NOMO-1 treated with dmso at 0.1 percent for 144 hours (cell line): ENCODE results near the gene GTF2F2.
"Not testable (repeated sequence)": the region's sequence is repeated elsewhere in the genome, so short reads cannot be mapped to it uniquely, and the experiment has no call there.

Experiments used
- DNase-seq: peaks from one replicate; lab custom pipeline; 2025; ENCODE audit not compliant: unreplicated experiment; lab: John Stamatoyannopoulos, UW

The GTF2F2 gene

DNA sequence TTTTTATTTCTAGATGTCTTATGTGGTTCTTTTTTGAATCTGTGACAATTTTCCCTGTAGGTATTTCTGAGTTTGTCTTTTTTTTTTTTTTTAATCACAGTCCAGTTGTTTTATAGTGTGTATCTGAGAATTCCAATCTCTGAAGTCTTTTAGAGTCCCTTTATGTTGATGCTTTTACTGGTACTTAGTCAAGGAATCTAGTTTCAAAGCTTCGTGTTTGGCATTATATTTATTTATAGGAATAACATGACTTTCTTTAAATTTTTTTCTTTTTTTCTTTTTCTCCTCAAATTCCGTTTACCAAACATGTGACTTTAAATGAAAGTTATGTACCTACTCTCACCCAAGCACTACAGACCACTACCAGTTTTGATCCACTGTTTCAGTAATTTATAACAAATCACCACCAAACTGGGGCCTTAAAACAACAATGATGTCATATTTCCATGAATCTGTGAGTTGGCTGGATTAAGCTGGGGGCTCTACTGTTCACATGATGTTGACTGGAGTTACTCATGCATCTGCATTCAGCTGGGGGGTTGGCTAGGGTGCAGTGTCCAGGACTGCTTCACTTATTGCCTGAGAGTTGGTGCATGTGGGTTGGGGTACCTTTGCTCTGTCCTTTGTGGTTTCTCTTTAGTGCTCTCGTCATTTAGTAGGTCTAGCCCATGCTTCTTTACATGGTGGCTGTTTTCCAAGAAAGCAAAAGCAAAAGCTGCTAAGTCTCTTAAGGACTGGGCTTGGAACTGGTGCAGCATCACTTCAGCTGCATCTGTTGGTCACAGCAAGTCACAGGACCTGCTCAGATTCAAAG is 58.2 kb downstream of the GTF2F2 start:
- no peak for DNase-seq

DNA sequence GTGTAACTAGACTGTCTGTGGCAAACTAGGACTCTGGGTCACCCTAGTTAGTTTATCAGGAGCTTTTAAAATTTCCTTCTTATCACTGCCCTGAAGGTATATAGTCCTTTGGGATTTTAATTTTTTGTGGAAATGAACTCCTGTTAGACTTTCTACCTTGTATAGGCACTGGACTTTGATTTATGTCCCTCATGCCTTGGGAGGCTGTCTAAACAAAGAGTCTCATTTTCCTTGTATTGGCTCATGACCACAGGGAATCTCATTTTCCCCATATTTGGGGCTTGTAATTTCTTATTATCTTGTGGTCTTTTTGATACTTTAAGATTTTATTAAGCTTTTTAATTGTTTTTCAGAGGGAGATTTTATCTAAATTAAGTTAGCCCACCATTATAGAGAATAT is 59.1 kb downstream of the GTF2F2 start:
- DNase-seq, result no peak

DNA sequence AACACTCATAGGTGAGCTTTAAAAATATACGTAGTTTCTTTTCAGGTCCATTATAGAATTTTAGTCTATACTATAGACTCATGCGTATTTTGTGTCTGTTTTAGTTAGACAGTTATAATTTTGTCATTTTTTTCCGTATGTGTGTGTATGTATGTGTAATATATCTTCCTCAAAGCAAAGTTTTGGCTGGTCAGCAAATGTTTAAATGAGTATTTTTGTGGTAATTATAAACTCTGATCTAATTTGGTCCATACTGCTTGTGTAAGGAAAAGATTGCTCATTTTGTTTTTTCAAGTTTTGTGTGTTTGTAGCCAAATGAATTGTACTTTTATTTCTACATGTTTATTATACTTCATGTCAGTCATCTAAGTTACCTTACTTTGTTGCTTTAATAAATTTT is 60.0 kb downstream of the GTF2F2 start:
- no peak for DNase-seq

DNA sequence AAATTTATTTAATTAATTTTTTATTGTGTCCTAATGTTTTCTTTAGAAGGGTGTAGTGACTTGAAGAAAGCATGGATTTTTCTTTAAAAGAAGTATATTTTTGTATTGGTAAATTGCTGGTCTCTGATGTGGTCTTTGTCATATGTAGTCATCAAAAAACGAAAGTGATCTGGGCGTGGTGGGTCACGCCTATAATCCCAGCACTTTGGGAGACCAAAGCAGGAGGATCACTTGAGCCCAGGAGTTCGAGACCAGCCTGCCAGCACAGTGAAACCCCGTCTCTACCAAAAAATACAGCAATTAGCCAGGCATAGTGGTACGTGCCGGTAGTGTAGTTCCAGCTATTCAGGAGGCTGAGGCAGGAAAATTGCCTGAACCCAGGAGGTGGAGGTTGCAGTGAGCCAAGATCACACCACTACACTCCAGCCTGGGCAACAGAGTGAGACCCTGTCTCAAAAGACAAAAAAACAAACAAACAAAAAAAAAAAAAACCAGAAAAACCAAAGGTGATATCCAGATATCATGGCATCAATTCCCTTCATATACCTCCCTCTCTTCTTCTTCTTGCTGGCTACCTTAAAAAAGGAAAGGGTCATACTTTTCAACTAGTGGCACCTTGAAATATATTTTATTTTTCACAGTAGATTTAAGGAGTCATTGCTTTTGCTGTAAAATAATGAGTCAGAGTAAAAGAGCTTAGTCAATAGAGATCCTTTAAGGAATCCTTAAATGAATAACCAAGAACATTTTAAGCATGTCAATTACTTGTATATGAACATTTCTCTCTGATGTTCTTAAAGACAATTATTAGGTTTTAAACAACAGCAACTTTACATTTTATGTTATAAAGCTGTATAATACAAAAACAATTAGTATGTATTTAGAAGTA is 60.6 kb downstream of the GTF2F2 start:
- no peak for DNase-seq

DNA sequence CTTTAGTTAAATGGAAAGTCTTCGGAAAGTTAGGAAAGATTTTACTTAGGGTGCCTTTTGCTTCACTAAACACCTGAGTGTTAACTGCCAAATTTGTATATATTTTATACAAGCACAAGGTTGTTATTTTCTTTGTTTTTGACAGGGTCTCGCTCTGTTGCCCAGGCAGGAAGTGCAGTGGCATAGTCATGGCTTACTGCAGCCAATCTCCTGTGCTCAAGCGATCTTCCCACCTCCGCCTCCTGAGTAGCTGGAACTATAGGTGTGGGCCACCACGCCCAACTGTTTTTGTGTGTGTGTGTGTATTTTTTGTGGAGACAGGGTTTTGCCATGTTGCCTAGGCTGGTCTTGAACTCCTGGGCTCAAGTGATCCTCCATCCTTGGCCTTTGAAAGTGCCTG is 64.4 kb downstream of the GTF2F2 start:
- no peak for DNase-seq

DNA sequence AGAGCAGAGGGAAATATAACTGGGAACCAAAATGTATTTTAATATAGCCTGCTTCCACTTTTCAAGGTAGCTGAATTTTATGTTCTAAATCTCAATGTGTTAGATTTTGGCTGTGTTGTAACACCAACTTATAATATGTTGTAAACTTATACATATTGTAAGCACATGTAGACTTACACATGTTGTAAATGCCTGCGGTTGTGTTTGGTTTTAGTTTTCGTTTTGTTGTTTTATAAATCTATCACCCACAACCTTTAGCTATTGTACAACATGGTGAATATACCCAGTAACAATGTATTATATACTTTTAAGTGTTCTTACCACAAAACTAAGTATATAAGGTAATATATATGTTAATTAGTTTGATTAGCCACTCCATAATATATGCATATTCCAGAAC is 65.0 kb downstream of the GTF2F2 start:
- no peak for DNase-seq

DNA sequence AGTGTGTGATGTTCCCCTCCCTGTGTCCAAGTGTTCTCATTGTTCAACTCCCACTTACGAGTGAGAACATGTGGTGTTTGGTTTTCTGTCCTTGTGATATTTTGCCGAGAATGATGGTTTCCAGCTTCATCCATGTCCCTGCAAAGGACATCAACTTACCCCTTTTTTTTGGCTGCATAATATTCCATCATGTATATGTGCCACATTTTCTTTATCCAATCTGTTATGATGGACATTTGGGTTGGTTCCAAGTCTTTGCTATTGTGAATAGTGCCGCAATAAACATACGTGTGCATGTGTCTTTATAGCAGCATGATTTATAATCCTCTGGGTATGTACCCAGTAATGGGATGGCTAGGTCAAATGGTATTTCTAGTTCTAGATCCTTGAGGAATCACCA is 68.8 kb downstream of the GTF2F2 start:
- not testable (repeated sequence) for DNase-seq

DNA sequence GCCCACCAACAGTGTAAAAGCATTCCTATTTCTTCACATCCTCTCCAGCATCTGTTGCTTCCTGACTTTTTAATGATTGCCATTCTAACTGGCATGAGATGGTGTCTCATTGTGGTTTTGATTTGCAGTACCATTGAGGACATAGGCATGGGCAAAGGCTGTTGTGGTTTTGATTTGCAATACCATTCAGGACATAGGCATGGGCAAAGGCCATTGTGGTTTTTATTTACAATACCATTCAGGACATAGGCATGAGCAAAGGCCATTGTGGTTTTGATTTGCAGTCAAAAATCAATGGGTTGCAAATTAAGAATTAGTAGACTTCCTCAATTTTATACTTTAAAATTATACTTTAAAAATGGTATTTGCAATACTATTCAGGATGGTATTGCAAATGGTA is 69.2 kb downstream of the GTF2F2 start:
- DNase-seq, result not testable (repeated sequence)

DNA sequence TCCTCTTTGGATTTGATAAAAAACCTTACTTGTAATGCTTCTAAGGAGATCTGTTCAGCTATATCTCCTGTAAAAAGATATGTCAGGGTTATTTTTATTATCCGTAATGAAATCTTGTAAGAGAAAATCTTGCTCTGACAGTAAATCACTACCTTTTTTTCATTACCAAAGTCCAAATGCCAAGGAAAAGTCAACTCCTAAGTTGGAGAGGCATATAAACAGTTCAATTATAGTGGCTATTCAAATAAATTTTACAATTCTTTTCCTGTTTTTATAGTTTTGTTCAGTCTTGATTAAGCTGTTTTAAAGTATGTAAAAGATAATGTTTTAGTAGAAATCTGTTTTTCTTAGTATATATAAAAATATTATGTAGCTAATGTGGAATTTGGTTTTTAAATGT is 71.6 kb downstream of the GTF2F2 start:
- DNase-seq, result no peak

DNA sequence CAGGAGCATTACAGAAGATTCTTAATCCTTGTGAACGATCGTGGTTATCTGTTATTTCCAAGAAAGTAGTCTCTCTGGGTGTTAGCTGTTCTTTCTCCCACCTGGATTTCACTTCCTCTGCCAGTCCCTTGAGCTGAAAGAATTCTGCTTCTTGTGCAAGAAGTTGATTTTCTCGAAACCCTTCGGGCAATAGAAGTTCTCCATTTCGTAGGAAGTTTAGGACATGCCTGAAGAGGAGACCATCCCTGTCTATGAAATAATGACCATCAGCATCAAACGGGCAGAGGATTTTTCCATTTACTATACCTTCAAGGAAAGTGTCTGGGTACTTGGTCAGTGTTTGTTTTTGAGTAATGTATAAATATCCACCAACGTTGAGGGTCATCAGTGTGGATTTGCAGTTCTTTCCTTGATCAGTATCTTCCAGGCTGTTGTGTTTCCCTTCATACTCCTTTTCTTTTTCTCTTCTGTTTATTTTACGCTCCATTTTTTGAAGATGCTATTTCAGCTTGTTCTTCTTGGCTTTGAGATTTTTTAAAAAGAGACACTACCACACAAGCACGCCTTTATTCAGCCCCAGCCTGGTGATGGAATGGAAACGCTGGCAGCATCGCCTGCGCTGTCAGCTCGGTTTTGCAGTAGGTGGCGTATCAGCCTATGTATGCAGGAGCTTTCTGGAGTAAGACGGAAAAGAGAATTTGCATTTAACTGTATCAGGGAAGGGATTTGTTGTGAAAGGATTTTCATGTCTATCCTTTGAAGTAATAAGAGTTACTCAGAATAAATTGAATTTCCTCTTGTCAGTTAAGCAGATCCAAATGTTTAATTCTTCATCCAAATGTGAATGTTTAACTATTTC is 74.0 kb downstream of the GTF2F2 start:
- no peak for DNase-seq

DNA sequence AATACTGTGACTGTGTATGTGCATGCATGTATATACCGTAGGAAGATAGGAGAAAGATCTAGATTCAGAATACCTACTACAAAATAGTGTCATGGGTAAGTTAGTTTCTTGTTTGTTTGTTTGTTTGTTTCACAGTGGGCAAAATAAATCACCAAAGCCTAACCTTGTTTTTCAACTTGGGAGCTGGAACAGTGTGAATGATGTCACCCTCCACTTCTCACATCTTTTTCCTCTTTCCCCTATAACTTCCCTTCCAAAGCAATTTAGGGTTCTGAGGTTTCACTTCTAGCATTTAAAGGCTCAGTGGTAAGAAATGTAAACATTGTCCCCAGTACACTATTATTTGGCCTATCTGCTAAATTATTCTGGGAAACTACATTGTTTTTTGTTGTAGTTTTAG is 75.1 kb downstream of the GTF2F2 start:
- DNase-seq, result no peak

DNA sequence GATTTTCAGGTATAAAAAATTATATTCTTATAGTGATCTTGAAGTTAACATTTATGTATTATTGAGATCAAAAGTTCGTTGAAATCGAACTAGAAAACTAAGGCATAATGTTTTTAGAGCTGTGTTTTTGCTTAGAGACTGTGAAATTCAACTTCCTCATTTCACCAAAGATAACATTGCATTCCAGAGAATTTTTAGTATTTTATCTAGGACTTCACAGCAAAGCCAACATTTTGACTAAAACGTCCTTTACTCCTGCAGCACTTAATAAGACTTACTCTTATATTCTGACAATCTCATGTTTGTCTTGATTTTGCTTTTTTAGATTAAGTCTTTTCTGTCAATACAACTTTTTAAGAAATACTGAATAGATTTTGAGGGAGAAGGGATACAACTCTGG is 75.8 kb downstream of the GTF2F2 start:
- DNase-seq, result no peak

DNA sequence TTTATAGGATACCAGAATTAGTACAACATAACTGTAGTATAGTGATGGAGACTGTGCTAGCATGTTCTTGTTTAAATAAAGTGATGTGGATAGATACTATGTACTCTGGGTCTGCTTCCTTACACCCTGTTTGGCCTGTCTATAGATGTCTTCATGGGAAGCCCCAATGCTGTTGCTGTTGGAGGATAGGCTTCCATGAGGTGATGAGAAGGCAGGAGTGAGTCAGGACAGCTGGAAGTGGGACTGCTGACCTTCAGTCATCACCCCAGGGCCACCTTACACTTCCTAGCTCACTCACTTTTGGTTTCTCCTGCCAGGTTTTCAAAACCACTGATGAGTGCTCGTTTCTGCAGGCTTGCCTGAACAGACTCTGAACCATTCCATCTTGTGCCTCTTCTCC is 76.3 kb downstream of the GTF2F2 start:
- DNase-seq, result no peak

DNA sequence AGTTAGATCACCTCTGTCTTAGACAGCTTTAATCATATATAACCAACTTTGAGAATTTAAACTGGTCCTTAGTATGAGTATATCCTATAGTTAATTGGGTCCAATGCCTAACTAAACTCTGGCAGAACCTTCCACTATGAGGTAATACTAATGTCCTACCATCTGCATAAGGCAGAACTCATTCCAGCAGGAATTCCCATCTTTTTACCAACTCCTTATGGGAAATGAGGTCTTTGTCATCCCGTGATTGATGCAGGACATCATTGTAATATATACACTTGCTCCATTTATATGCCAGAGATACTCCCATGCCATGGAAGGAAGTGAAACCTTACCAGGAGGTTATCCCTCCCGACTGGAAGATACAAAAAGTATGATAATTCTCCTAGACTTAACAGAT is 77.7 kb downstream of the GTF2F2 start:
- DNase-seq, result no peak

DNA sequence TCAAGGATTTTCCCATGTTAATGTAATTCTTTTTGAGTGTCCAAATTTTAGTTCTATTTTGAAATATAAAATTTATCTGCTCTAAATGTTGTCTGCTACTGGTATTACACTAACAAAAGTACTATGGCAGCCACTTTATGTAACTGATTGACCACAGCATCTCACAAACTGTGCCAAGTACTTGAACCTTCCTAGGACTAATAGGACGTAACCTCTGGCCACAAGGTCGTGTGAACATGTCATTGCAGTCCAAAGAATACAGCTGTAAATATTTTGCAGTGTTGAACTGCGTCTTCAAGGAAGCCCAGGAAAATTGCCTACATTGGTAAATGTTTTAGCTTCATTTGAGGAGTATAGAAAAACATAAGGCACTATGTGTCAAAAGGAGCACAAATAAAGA is 78.6 kb downstream of the GTF2F2 start:
- DNase-seq, result no peak

DNA sequence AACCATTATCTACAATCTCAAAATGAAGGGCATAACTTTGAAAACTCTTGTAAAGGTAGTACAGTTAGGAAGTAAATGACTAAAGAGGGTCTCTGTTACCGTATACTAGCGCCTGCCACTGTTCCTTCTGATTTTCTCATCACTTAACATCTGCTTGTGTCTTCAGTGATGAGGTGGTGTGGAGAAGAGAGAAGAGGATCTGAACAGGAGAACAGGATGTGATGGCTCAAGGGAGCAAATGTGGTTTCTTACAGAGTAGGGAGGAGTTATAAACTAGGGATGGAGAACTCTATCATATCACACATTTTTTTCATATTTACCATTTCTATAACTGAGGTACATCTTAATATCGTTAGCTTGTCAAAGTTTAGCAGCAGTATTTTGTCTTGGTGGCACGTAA is 79.4 kb downstream of the GTF2F2 start:
- DNase-seq, result no peak

DNA sequence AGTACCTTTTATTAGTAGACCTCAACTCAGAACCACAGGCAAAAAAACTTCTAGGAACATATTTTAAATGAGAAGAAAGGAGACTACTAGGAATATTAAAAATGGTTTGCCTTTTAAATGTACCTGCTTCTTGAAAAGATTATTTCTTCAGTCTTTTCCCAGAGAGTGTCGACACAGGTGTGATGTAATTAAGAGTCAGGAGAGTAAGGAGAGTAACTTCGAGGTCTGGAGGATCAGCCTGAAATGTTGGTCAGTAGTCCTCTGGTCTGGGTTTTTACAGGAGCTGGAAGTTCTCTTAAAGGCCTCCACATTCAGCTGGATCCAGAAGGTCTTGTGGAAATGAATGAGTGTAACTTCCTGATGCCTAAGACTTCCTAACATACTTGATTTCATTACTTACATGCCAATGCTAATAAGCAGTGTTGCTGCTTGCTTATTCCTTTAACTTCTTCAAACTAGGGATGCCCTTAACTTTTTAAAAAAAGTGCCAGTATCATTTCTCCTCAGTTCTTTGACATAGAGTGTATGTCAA is 80.5 kb downstream of the GTF2F2 start, which contains the start of gene KCTD4:
Gene KCTD4, minus strand, starts transcription at position 345 of the 532 bp plus-strand sequence. CDS start 6,478 bp downstream, outside the sequence.
- DNase-seq, result no peak

DNA sequence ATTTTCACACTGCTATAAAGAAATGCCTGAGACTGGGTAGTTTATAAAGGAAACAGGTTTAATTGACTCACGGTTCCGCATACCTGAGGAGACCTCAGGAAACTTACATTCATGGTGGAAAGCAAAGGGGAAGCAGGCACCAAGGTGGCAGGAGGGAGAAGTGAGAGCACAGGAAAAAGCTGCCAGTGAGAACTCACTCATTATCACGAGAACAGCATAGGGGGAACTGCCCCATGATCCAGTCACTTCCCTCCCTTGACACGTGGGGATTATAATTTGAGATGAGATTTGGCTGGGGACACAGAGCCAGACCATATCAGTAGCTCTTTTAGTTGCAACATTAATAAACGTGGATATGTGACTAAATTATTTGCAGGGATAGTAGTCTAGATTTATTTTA is 84.8 kb downstream of the GTF2F2 start:
- no peak for DNase-seq

DNA sequence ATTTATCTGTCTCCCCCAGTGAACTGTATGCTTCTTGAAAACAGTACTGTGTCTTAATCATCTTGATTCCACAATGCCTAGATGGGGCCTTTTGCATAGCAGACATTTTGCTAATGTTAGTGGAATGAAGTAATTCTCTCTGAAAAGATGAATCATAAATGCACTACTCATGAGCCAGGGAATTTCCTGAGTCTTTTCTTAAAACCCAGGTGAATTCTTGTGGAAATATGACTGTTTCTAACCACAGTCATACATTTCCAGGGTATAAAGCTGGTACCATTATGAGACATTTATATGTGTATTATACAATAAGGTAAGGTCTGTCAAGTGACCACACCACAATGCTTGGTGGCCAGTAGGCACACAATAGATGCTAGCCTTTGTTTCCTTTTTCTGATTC is 86.0 kb downstream of the GTF2F2 start:
- no peak for DNase-seq

DNA sequence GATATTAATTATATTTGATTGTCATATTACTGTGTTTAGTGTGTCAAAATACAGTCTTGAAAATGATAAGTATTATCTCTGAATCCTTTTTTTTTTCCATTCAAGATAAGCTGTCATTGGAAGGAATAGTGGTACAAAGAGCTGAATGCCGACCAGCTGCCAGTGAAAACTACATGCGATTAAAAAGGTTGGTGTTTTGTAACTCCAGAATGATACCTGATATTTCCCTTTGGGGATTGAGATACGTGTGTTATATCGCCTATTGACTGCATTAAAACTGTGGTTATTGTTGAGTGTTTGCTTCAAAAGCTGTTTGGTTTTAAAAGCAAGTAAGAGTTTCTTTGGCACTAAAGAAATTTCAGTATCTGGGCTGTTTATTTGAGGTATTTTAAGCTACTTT is 87.0 kb downstream of the GTF2F2 start:
- DNase-seq, result no peak

DNA sequence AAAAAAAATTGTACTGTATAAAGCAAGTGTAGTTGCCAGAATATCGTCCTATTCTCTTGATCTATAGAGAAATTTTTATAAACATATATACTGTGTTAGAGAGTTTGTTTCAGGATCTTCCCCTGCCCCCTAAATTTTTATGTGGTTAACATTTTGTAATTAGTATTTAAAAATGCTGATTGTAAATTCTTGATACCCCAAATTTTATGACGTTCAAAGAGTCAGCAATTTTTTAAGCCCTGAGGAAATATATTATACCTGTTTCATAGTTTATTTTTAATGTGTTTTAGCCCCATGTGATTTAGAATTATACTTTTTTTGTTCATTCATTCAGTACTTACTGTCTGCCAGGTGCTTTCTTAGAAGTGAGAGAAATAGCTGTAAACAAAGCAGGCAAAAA is 87.8 kb downstream of the GTF2F2 start:
- no peak for DNase-seq
